Fibroblast of lung (primary cell): ENCODE measurements around the gene ANAPC2. TPM values are rescaled to one million over a fixed set of nuclear protein-coding genes. Genes with fewer than 3 reads are reported as not detected.

Experiments
- DNase-seq, 2 donors: peaks; one replicate each; pipeline versions ENCODE4 v3.0.0 to v3.0.0-alpha.2; 2010; ENCODE audit warnings: low read depth in 2 of 2
- H2AFZ ChIP-seq: 2 replicates; pipeline ENCODE4 v1.5.1; 2012; ENCODE audit warnings: low read length, control low read depth, inconsistent platforms
- H3K27ac ChIP-seq: 2 replicates; pipeline ENCODE4 v1.5.1; 2011; ENCODE audit warnings: low read length, control low read depth; ENCODE audit not compliant: insufficient read depth
- H3K27me3 ChIP-seq: 2 replicates; pipeline ENCODE4 v1.5.1; 2011; ENCODE audit warnings: mild to moderate bottlenecking, low read length; ENCODE audit not compliant: control insufficient read depth, insufficient read depth
- H3K36me3 ChIP-seq: 2 replicates; pipeline ENCODE4 v1.5.1; 2011; ENCODE audit warnings: low read length; ENCODE audit not compliant: control insufficient read depth, insufficient read depth
- H3K4me1 ChIP-seq: 2 replicates; pipeline ENCODE4 v1.5.1; 2011; ENCODE audit warnings: low read length; ENCODE audit not compliant: control insufficient read depth, insufficient read depth; ENCODE audit errors: extremely low read depth
- H3K4me2 ChIP-seq: 2 replicates; pipeline ENCODE4 v1.5.1; 2011; ENCODE audit warnings: low read length, control low read depth; ENCODE audit not compliant: insufficient read depth; ENCODE audit errors: extremely low read depth
- H3K4me3 ChIP-seq, 4 experiments: fragments of 200-600 bp in 1 of 4; sonication (generic) in 1 of 4; replicated peaks in 1 of 4; 2 replicates each; pipeline ENCODE4 v1.5.1; 2011 to 2016; ENCODE audit warnings: low read length in 4 of 4, low read depth in 3 of 4, mild to moderate bottlenecking in 3 of 4, control low read depth in 2 of 4, inconsistent platforms in 1 of 4, mixed read lengths in 1 of 4; ENCODE audit not compliant: insufficient read depth in 1 of 4; ENCODE audit errors: control extremely low read depth in 1 of 4
- H3K79me2 ChIP-seq: 2 replicates; pipeline ENCODE4 v1.5.1; 2012; ENCODE audit warnings: mild to moderate bottlenecking, low read length, inconsistent platforms; ENCODE audit not compliant: control insufficient read depth, insufficient read depth
- H3K9ac ChIP-seq: 2 replicates; pipeline ENCODE4 v1.5.1; 2011; ENCODE audit warnings: mild to moderate bottlenecking, low read length, control low read depth; ENCODE audit not compliant: insufficient read depth
- H3K9me3 ChIP-seq: 2 replicates; pipeline ENCODE4 v1.5.1; 2012; ENCODE audit warnings: low read depth, low read length; ENCODE audit not compliant: control insufficient read depth, insufficient read depth
- H4K20me1 ChIP-seq: 2 replicates; pipeline ENCODE4 v1.5.1; 2011; ENCODE audit warnings: low read length; ENCODE audit not compliant: control insufficient read depth, insufficient read depth; ENCODE audit errors: extremely low read depth
- EZH2 ChIP-seq: IDR thresholded peaks from 2 replicates; pipeline ENCODE4 v1.5.1; 2012; ENCODE audit warnings: low read length, control low read depth, mild to moderate bottlenecking; ENCODE audit errors: missing control alignments
- polyA plus RNA-seq, 2 donors: library from polyadenylated mRNA; depleted of rRNA in 1 of 2; stranded (reverse) in 1 of 2; unstranded in 1 of 2; fragments of >200 nt; gene quantifications; 2 replicates each; pipeline ENCODE4 v1.2.1, GENCODE V29; 2011 to 2012; ENCODE audit warnings: missing spikeins in 1 of 2
- total RNA-seq: library from RNA; depleted of rRNA; stranded (reverse); fragments of >200 nt; gene quantifications from 2 replicates; pipeline ENCODE4 v1.2.1, GENCODE V29; 2014
- TF ChIP-seq, protein P1 (sequence below), 2 donors: IDR thresholded peaks in 1 of 2; conservative IDR thresholded peaks in 1 of 2; 1 replicate in 1 of 2; 2 replicates in 1 of 2; pipeline ENCODE4 v1.5.1; 2011 to 2012; ENCODE audit warnings: low read length in 2 of 2, control low read depth in 1 of 2, inconsistent platforms in 1 of 2, low read depth in 1 of 2, mild to moderate bottlenecking in 1 of 2

ANAPC2 gene
- total and polyA plus RNA-seq, 2 donors (not counting 1 experiment from before 2014, with no cell fraction given) = 9.1 to 18.0 TPM

GRCh38 chr9:137178939-137179630 lies 9.3 kb downstream of the ANAPC2 start:
- peaks cover 2% of the 10 kb centered on the region for H3K4me1 ChIP-seq
- peaks cover 34% of the 10 kb centered on the region for H3K36me3 ChIP-seq
- H4K20me1 ChIP-seq = no peaks in the 10 kb centered on the region
- H3K9me3 ChIP-seq = no peaks in the 10 kb centered on the region
- TF ChIP-seq, protein P1, sequence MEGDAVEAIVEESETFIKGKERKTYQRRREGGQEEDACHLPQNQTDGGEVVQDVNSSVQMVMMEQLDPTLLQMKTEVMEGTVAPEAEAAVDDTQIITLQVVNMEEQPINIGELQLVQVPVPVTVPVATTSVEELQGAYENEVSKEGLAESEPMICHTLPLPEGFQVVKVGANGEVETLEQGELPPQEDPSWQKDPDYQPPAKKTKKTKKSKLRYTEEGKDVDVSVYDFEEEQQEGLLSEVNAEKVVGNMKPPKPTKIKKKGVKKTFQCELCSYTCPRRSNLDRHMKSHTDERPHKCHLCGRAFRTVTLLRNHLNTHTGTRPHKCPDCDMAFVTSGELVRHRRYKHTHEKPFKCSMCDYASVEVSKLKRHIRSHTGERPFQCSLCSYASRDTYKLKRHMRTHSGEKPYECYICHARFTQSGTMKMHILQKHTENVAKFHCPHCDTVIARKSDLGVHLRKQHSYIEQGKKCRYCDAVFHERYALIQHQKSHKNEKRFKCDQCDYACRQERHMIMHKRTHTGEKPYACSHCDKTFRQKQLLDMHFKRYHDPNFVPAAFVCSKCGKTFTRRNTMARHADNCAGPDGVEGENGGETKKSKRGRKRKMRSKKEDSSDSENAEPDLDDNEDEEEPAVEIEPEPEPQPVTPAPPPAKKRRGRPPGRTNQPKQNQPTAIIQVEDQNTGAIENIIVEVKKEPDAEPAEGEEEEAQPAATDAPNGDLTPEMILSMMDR (conservative IDR thresholded peaks at IDR 0.05 in 1 of 2, IDR thresholded peaks at IDR 0.05 in 1 of 2; ENCODE audit: low read depth in 1 of 2, low read length in 2 of 2) = no peak
- no peak for TF ChIP-seq EZH2
- H3K79me2 ChIP-seq = no peaks in the 10 kb centered on the region
- no peak overlapping the region for H3K4me2 ChIP-seq
- no peaks in the 10 kb centered on the region for H3K27me3 ChIP-seq
- no peak for DNase-seq
- H2AFZ ChIP-seq = no peak overlapping the region
- no peak overlapping the region for H3K9ac ChIP-seq
- no peak overlapping the region for H3K4me3 ChIP-seq
- H3K27ac ChIP-seq = no peak overlapping the region

- Histone ChIP-seq H3K4me2 (no peak overlapping the region), H3K79me2 (no peaks in the 10 kb centered on the region), H2AFZ (no peak overlapping the region), H3K27ac (no peak overlapping the region), H3K4me3 (no peak overlapping the region), H3K9me3 (no peaks in the 10 kb centered on the region), H3K9ac (no peak overlapping the region), H3K4me1 (peaks cover 2% of the 10 kb centered on the region), H3K36me3 (peaks cover 29% of the 10 kb centered on the region), H4K20me1 (no peaks in the 10 kb centered on the region), H3K27me3 (no peaks in the 10 kb centered on the region)
- no peak for DNase-seq
- TF ChIP-seq EZH2 = no peak
- TF ChIP-seq, protein P1 (conservative IDR thresholded peaks at IDR 0.05 in 1 of 2, IDR thresholded peaks at IDR 0.05 in 1 of 2; ENCODE audit: low read depth in 1 of 2, low read length in 2 of 2) = no peak
Observed at GRCh38 chr9:137178201-137178938, 10.0 kb downstream of the ANAPC2 start.

GRCh38 chr9:137176302-137177182 lies 11.8 kb downstream of the ANAPC2 start:
- no peak for TF ChIP-seq EZH2
- TF ChIP-seq, protein P1 (conservative IDR thresholded peaks at IDR 0.05 in 1 of 2, IDR thresholded peaks at IDR 0.05 in 1 of 2; ENCODE audit: low read depth in 1 of 2, low read length in 2 of 2) = peak; percentile 29 to 65
- DNase-seq = peak; percentile 18 to 26

More at GRCh38 chr9:137176302-137177182, 11.8 kb downstream of the ANAPC2 start:
- Histone ChIP-seq H3K4me2 (no peak overlapping the region), H3K36me3 (peaks cover 21% of the 10 kb centered on the region), H2AFZ (no peak overlapping the region), H3K9ac (no peak overlapping the region), H4K20me1 (no peaks in the 10 kb centered on the region), H3K9me3 (no peaks in the 10 kb centered on the region), H3K4me3 (no peak overlapping the region), H3K27me3 (no peaks in the 10 kb centered on the region), H3K27ac (no peak overlapping the region), H3K79me2 (no peaks in the 10 kb centered on the region), H3K4me1 (peaks cover 2% of the 10 kb centered on the region)
